IMR-90 (cell line): ENCODE results near the gene AQP4. TPM values are rescaled to one million over a fixed set of nuclear protein-coding genes. Genes with fewer than 3 reads are reported as not detected.

Source experiments
- ATAC-seq: fragments of 200-7000 bp; cut with Tn5 transposase; 2 replicates; pipeline ENCODE4 v1.9.1; 2020; ENCODE audit warnings: low read depth, mild to moderate bottlenecking, moderate library complexity
- BruUV-seq: library from RNA; stranded (reverse); fragments of 400-500 nt; replicated peaks from 2 replicates; lab custom pipeline; 2021; lab: Mats Ljungman, UMichigan
- CTCF ChIA-PET: fragments of 300-600 bp; formaldehyde crosslinking; extraction: SDS; loops from one replicate; lab custom pipeline; 2021; ENCODE audit warnings: antibody characterized with exemption; lab: Yijun Ruan, JAX
- POLR2A ChIA-PET: fragments of 300-600 bp; sonication (Branson Sonifier 250); formaldehyde crosslinking; loops from one replicate; lab custom pipeline; 2022; ENCODE audit warnings: antibody characterized with exemption; ENCODE audit not compliant: unreplicated experiment; lab: Charles Lee
- DNase-seq: peaks from one replicate; pipeline ENCODE4 v3.0.0; 2013
- H2AFZ ChIP-seq: replicated peaks from 2 replicates; pipeline ENCODE3; 2013; ENCODE audit warnings: low read length, mild to moderate bottlenecking; ENCODE audit not compliant: poor library complexity
- H2AK5ac ChIP-seq: 2 replicates; pipeline ENCODE4 v1.6.1; 2013; ENCODE audit warnings: low read depth, low read length, inconsistent platforms
- H2AK9ac ChIP-seq: replicated peaks from 2 replicates; pipeline ENCODE3; 2013; ENCODE audit warnings: mild to moderate bottlenecking, low read depth, low read length, moderate library complexity; ENCODE audit not compliant: poor library complexity
- H2BK120ac ChIP-seq: 2 replicates; pipeline ENCODE4 v1.6.1; 2013; ENCODE audit warnings: low read depth, low read length, inconsistent platforms
- H2BK15ac ChIP-seq: 3 replicates; pipeline ENCODE4 v1.6.1; 2013; ENCODE audit warnings: low read depth, low read length, inconsistent platforms
- H2BK20ac ChIP-seq: 2 replicates; pipeline ENCODE4 v1.6.1; 2013; ENCODE audit warnings: low read depth, mild to moderate bottlenecking, inconsistent platforms, low read length, moderate library complexity
- H2BK5ac ChIP-seq: 2 replicates; pipeline ENCODE4 v1.6.1; 2013; ENCODE audit warnings: mild to moderate bottlenecking, low read depth, low read length, inconsistent platforms; ENCODE audit not compliant: poor library complexity, severe bottlenecking
- H3K14ac ChIP-seq: replicated peaks from 2 replicates; pipeline ENCODE4 v1.6.1; 2013; ENCODE audit warnings: low read depth, low read length, inconsistent platforms
- H3K18ac ChIP-seq: 2 replicates; pipeline ENCODE4 v1.6.1; 2013; ENCODE audit warnings: low read depth, low read length, control low read depth
- H3K23ac ChIP-seq: 2 replicates; pipeline ENCODE4 v1.6.1; 2013; ENCODE audit warnings: low read depth, low read length, inconsistent platforms
- H3K27ac ChIP-seq: 2 replicates; pipeline ENCODE4 v1.5.1; 2013; ENCODE audit warnings: mild to moderate bottlenecking, control low read depth, low read length; ENCODE audit not compliant: insufficient read depth
- H3K27me3 ChIP-seq: 2 replicates; pipeline ENCODE4 v1.6.1; 2013; ENCODE audit warnings: low read length; ENCODE audit not compliant: control insufficient read depth, insufficient read depth
- H3K36me3 ChIP-seq: 2 replicates; pipeline ENCODE4 v1.6.1; 2013; ENCODE audit warnings: low read length, mixed read lengths; ENCODE audit not compliant: control insufficient read depth, insufficient read depth
- H3K4ac ChIP-seq: 2 replicates; pipeline ENCODE4 v1.6.1; 2013; ENCODE audit warnings: low read depth, low read length, inconsistent platforms
- H3K4me1 ChIP-seq: 2 replicates; pipeline ENCODE4 v1.6.1; 2013; ENCODE audit warnings: low read length, mixed read lengths; ENCODE audit not compliant: control insufficient read depth, insufficient read depth
- H3K4me2 ChIP-seq: 2 replicates; pipeline ENCODE4 v1.6.1; 2013; ENCODE audit warnings: low read depth, mild to moderate bottlenecking, control low read depth, low read length, moderate library complexity
- H3K4me3 ChIP-seq: 2 replicates; pipeline ENCODE4 v1.5.1; 2013; ENCODE audit warnings: low read depth, mild to moderate bottlenecking, control low read depth, low read length, moderate library complexity; ENCODE audit not compliant: insufficient read depth
- H3K56ac ChIP-seq: 2 replicates; pipeline ENCODE4 v1.6.1; 2013; ENCODE audit warnings: low read length, inconsistent platforms; ENCODE audit not compliant: insufficient read depth; ENCODE audit errors: extremely low read depth
- H3K79me1 ChIP-seq, 2 experiments: 2 replicates each; pipeline ENCODE4 v1.6.1; 2013; ENCODE audit warnings: low read length in 2 of 2, inconsistent platforms in 1 of 2, low read depth in 1 of 2
- H3K9ac ChIP-seq: 2 replicates; pipeline ENCODE4 v1.6.1; 2013; ENCODE audit warnings: low read depth, low read length, control low read depth
- H3K9me1 ChIP-seq: 2 replicates; pipeline ENCODE4 v1.6.1; 2013; ENCODE audit warnings: low read length, inconsistent platforms; ENCODE audit not compliant: insufficient read depth
- H3K9me3 ChIP-seq: 2 replicates; pipeline ENCODE4 v1.6.1; 2013; ENCODE audit warnings: low read length; ENCODE audit not compliant: control insufficient read depth, insufficient read depth
- H4K20me1 ChIP-seq: 2 replicates; pipeline ENCODE4 v1.6.1; 2013; ENCODE audit warnings: low read length, inconsistent platforms; ENCODE audit not compliant: insufficient read depth
- H4K5ac ChIP-seq: 2 replicates; pipeline ENCODE4 v1.6.1; 2013; ENCODE audit warnings: mild to moderate bottlenecking, low read depth, low read length, control low read depth
- H4K8ac ChIP-seq, 2 experiments: 2 replicates each; pipeline ENCODE4 v1.6.1; 2013; ENCODE audit warnings: low read depth in 2 of 2, low read length in 2 of 2, control low read depth in 1 of 2, inconsistent platforms in 1 of 2
- H4K91ac ChIP-seq: 2 replicates; pipeline ENCODE4 v1.6.1; 2013; ENCODE audit warnings: low read depth, low read length, inconsistent platforms; ENCODE audit not compliant: insufficient read depth
- BHLHE40 ChIP-seq: fragments of 150-350 bp; IDR thresholded peaks from 2 replicates; pipeline ENCODE4 v1.6.1; 2016; ENCODE audit warnings: mild to moderate bottlenecking, low read depth, low read length
- CHD1 ChIP-seq: IDR thresholded peaks from 2 replicates; pipeline ENCODE4 v1.6.1; 2012; ENCODE audit warnings: low read depth, low read length, improper control_type of control experiment
- FOS ChIP-seq: fragments of 150-350 bp; IDR thresholded peaks from 2 replicates; pipeline ENCODE4 v1.6.1; 2016; ENCODE audit warnings: low read depth, low read length
- MAFK ChIP-seq: IDR thresholded peaks from 2 replicates; pipeline ENCODE4 v1.6.1; 2012; ENCODE audit warnings: low read depth, low read length, improper control_type of control experiment
- MAZ ChIP-seq: IDR thresholded peaks from 2 replicates; pipeline ENCODE4 v1.6.1; 2012; ENCODE audit warnings: low read depth, mild to moderate bottlenecking, low read length, improper control_type of control experiment, moderate library complexity, borderline replicate concordance
- POLR2A ChIP-seq: IDR thresholded peaks from 2 replicates; pipeline ENCODE4 v1.6.1; 2012; ENCODE audit warnings: mild to moderate bottlenecking, low read depth, low read length
- RCOR1 ChIP-seq: IDR thresholded peaks from 2 replicates; pipeline ENCODE4 v1.6.1; 2012; ENCODE audit warnings: mild to moderate bottlenecking, low read length, improper control_type of control experiment; ENCODE audit not compliant: insufficient replicate concordance
- RFX5 ChIP-seq: IDR thresholded peaks from 2 replicates; pipeline ENCODE4 v1.8.0; 2012; ENCODE audit warnings: low read depth, mild to moderate bottlenecking, low read length, moderate library complexity
- SMC3 ChIP-seq: fragments of 150-350 bp; IDR thresholded peaks from 2 replicates; pipeline ENCODE4 v1.6.1; 2016; ENCODE audit warnings: low read depth, mild to moderate bottlenecking, antibody characterized with exemption, low read length, moderate library complexity
- USF2 ChIP-seq: fragments of 150-350 bp; IDR thresholded peaks from 2 replicates; pipeline ENCODE4 v1.6.1; 2017; ENCODE audit warnings: mild to moderate bottlenecking, antibody characterized with exemption, low read length, low read depth
- WGBS, 2 experiments: methylation state at CpG; one replicate each; pipeline versions ENCODE4 v1.1.5 to v1.1.7; 2013; ENCODE audit warnings: missing lambda C conversion rate in 2 of 2; ENCODE audit not compliant: insufficient read length in 1 of 2; ENCODE audit errors: extremely low coverage in 2 of 2; 5-methylcytosine and 5-hydroxymethylcytosine counted together
- dilution Hi-C: fragments of 300-500 bp; cut with HindIII; formaldehyde crosslinking; loops from one replicate; pipeline ENCODE4 v1.14.3; 2018; ENCODE audit warnings: low sequenced_read_pairs; ENCODE audit not compliant: unreplicated experiment
- in situ Hi-C: fragments of 300-500 bp; cut with MboI; formaldehyde crosslinking; loops from 3 replicates; pipeline ENCODE4 v1.14.3; 2019; ENCODE audit warnings: low sequenced_read_pairs, inconsistent platforms, mixed read lengths
- intact Hi-C: fragments of 100-400 bp; cut with micrococcal nuclease; formaldehyde crosslinking; loops from 2 replicates; pipeline ENCODE4 v1.10.0; 2022
- polyA plus RNA-seq, 3 experiments: library from polyadenylated mRNA; depleted of rRNA; stranded (reverse); fragments of >200 nt; gene quantifications; 2 replicates each; pipeline ENCODE4 v1.2.3, GENCODE V29; 2012; ENCODE audit warnings: low replicate concordance in 1 of 3
- total RNA-seq: library from RNA; depleted of rRNA; stranded (reverse); fragments of >200 nt; gene quantifications from 2 replicates; pipeline ENCODE4 v1.2.3, GENCODE V29; 2012

AQP4 gene
- total and polyA plus RNA-seq, 2 of the 4 experiments (the other 2 are of a cell fraction) = not detected

- TF ChIP-seq FOS (no peak), MAZ (no peak), USF2 (no peak), BHLHE40 (no peak), RCOR1 (no peak), CHD1 (no peak), SMC3 (no peak), MAFK (no peak), RFX5 (no peak), POLR2A (no peak)
- POLR2A ChIA-PET = no interaction called here
- WGBS, 2 experiments = no CpG with 5 or more reads among the region's 6 CpGs
- H3K4me3 ChIP-seq = no peak overlapping the region
- H2AFZ ChIP-seq = no peak overlapping the region
- CTCF ChIA-PET = no interaction called here
- H3K36me3 ChIP-seq = no peaks in the 10 kb centered on the region
- no peaks in the 10 kb centered on the region for H3K4me1 ChIP-seq
- no peaks in the 10 kb centered on the region for H3K79me1 ChIP-seq
- no peaks in the 10 kb centered on the region for H3K27me3 ChIP-seq
- H4K20me1 ChIP-seq = no peaks in the 10 kb centered on the region
- H2BK120ac ChIP-seq = no peak overlapping the region
- no peak overlapping the region for H3K27ac ChIP-seq
- no peak overlapping the region for H2AK9ac ChIP-seq
- dilution Hi-C loops (no loop called here), in situ Hi-C loops (no loop called here), intact Hi-C loops (no loop called here)
- no TSS peak for BruUV-seq
- H3K4me2 ChIP-seq = no peak overlapping the region
- peaks cover 8% of the 10 kb centered on the region for H3K9me3 ChIP-seq
- H3K18ac ChIP-seq = no peak overlapping the region
- no peak overlapping the region for H2BK15ac ChIP-seq
- H3K9me1 ChIP-seq = no peaks in the 10 kb centered on the region
- no peak overlapping the region for H2AK5ac ChIP-seq
- H4K8ac ChIP-seq = no peak overlapping the region
- no peak overlapping the region for H3K56ac ChIP-seq
- H3K14ac ChIP-seq = no peak overlapping the region
- no peak overlapping the region for H4K5ac ChIP-seq
- no peak overlapping the region for H4K91ac ChIP-seq
- no peak for DNase-seq
- H3K4ac ChIP-seq = no peak overlapping the region
- no peak overlapping the region for H2BK20ac ChIP-seq
- no peak for ATAC-seq
- H3K9ac ChIP-seq = no peak overlapping the region
- H2BK5ac ChIP-seq = no peak overlapping the region
- no peak overlapping the region for H3K23ac ChIP-seq
Measured at GRCh38 chr18:26826656-26827235, 38.8 kb downstream of the AQP4 start.
